ENCODE measurements around the gene C2orf76. TPM values are rescaled to one million over a fixed set of nuclear protein-coding genes. Genes with fewer than 3 reads are reported as not detected.
"Not testable (repeated sequence)": the region's sequence is repeated elsewhere in the genome, so short reads cannot be mapped to it uniquely, and the experiment has no call there.

Gene C2orf76
- total RNA-seq, 1 donor from 2014 or later, result 13.4 TPM

DNA sequence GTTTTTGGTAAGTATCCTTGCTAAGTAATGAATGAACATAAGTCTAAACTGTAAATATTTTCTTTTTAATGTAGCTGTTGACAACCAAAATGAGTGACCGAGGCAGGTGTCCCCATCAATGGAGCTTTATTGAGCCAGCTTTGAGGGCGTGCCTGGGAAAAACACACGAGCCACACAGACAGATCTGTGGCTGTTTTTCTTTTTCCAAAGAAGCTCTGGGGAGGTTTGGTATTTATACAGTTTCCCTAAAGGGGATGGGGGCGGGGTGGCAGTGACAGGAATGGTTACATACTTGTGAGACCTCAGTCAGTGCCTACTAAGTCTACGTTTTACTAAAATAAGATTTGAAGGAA is 11.3 kb upstream of the C2orf76 start:
- DNase-seq (ENCODE audit: extremely low read depth, low read depth, low spot score), result no peak

DNA sequence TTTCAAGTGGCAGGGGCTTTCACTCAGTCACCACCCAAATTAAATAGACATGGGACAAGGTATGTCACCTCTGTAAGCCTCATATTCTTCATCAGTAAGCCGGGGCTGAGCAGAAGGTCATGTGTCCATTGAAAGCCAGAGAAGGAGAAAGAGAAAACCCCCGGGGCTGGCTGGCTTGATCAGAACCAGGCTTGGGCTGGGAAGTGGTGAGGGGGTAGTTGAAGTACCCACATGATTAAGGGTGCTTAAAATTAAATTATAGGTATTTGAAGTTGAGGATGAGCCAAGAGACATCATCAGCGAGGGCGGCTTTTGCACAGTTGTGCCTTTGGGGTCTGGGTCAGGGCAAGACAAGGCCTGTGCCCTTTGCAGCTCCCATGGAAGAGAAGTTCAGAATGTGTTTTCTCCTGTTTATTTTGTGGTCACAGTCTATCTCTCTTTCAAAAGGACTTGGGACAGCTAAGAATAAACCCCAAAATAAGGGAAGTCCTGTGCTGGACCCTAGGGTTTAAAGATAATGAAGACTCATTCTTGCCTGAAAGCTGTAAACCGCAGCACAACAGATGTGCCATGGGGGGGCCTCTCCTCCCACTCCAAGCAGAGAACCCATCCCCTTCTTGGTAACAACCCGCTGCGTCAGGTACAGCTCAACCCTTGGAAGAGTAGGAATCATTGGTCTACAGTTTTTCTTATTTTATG is 10.8 kb upstream of the C2orf76 start:
- no peak for DNase-seq (ENCODE audit: extremely low read depth, low read depth, low spot score)

DNA sequence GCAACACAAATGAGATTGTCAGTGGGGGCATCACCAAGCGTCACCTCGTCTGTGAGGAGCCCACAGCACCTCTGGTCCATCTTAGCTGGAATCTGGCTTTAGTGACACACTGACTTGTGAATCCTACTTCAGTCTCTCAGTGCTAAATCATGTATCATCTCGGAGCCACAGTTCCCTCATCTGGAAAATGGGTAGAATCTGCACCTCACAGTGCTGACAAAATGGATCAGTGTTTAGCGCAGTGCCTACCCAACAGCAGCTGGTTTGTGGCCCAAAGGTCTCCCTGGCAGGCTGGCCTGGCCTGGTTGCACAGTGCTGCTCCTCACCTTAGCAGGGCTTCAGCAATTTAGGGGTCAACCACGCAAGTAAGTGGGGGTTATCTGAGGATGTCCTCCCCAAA is 10.2 kb upstream of the C2orf76 start:
- DNase-seq (ENCODE audit: extremely low read depth, low read depth, low spot score), result no peak

DNA sequence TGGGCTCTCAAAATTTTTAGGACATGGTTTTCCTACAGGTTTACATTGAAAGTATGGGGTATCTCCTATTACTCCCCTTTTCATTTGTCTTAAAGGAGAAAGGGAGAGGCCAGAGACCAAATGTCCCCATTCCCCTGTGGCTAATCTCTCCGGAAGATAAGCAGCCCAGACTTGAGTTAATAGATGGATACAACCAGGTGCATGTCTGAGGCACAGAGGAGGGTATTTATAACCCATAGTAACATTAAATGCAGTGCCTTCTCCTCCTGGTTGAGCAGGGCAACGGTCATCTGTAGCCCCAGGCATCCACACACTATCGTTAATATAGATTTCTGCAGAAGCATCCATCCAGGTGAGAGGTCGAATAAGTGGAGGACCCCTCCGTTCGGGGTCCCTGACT is 9.8 kb upstream of the C2orf76 start:
- DNase-seq (ENCODE audit: extremely low read depth, low read depth, low spot score), result not testable (repeated sequence)

DNA sequence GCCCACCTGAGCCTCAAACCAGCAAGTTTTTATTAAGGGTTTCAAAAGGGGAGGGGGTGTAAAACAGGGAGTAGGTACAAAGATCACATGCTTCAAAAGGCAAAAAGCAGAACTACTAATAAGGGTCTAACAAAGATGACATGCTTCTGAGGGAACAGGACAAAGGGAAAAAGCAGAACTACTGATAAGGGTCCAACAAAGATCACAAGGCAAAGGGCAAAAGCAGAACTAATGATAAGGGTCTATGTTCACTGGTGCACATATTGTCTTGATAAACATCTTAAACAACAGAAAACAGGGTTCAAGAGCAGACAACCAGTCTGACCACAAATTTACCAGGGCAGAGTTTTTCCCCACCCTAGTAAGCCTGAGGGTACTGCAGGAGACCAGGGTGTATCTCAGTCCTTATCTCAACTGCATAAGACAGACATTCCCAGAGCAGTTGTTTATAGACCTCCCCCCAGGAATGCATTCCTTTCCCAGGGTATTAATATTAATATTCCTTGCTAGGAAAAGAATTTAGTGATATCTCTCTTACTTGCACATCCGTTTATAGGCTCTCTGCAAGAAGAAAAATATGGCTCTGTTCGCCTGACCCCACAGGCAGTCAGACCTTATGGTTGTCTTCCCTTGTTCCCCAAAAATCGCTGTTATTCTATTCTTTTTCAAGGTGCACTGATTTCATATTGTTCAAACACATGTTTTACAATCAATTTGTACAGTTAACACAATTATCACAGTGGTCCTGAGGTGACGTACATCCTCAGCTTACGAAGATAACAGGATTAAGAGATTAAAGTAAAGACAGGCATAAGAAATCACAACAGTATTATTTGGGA is 7.5 kb upstream of the C2orf76 start:
- DNase-seq (ENCODE audit: extremely low read depth, low read depth, low spot score), result not testable (repeated sequence)

DNA sequence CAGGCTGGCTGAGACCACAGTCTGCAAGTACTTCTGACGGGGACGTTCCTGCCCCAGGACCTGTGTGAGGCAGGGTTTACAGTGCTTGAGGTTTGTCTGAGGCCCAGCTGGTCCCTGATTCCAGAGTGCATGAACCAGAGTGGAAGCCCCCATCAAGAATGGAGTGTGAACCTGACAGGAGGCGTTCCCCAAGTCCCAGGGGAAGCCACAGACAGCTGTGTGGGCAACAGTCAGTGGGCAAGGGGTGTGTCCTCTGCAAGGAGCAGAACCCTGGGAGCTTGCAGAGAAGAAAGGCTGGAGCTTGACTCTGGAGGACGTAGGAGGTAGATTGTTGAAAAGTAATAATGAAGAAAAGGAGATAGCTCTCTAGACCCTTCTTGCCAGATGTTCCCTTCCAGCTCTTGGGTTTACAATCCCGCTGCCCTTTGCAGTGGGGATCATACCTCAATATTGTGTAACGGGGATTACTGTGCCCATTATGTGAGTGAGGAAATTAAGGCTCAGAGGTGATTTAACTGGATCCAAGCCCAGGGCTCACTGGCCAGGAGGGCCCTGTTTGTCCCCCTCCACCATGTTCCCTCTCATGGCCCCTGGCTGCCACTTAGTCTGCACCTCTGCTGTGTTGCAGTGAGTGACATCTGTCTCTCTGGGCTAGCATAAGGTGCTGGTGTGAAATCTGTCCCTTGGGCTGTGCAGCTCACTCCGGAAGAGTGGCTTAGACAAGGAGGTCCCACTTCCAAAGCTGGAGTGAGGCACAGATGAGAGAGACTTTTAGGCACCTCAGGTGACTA is 6.3 kb upstream of the C2orf76 start:
- no peak for DNase-seq (ENCODE audit: extremely low read depth, low read depth, low spot score)

DNA sequence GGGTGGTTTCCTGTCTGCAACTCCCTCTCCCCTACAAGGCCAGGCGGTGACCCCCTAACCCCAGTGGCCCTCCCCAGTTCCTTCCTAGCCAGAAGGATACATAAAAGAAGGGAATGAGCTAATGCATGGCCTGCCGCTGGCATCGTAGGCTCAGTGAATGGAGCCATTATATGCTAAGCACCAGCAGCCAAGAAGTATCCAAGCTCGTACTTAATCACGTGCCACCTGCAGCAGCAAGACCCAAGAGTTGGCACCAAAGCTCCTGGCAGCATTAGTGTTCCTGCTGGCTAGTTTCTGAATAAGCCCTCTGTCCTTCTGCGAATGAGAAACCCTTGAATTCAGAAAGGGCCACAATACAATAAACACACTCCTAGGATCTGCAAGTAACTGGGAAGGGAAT is 4.5 kb upstream of the C2orf76 start:
- DNase-seq (ENCODE audit: extremely low read depth, low read depth, low spot score), result no peak

DNA sequence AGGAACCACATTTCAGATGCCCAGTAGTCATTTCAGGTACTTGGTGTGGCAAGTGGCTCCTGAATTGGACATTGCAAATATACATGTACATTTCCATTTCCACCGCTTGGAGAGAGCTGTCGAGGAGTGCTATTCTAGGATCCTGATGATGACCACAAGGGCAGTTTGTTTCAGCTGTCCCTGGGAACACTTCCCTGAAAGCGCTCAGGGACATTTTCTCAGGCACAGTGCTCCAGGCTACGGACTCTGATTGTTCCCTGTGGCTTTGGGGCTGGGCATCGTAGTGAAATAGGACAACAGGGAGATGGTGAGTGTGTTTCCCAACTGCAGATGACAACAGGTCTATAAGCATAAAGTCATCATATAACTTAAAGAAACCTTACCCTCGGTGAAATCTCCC is 3.2 kb upstream of the C2orf76 start:
- DNase-seq (ENCODE audit: extremely low read depth, low read depth, low spot score), result no peak

DNA sequence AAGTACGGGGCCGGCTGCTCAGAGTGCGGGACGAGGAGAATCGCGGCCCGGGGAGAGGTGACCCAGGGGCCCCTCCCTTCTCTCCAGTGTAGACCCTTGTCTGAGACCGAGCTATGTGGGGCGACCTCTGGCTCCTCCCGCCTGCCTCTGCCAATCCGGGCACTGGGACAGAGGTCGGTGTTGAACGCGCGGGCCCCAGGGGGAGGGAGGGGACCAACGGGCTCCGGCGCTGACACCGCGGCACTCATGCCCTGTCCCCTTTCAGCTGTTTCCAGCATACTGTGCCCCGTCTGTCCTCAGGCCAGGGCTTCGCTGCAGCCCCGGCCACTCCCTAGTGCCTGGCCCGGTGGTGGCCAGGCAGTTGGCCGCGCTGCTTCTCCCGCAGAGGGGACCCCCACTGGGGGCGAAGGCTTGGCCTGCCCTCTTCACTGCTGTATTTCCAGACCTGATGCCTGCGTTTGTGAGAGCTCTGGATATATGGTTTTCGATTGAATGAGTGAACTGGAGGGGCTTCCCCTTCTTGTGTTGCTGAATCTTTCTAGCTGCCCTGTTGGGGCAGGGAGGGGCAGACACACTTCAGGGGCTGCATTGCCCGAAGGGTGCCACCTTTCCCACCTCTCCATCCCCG is 952 bp upstream of the C2orf76 start:
- DNase-seq (ENCODE audit: extremely low read depth, low read depth, low spot score), result no peak

DNA sequence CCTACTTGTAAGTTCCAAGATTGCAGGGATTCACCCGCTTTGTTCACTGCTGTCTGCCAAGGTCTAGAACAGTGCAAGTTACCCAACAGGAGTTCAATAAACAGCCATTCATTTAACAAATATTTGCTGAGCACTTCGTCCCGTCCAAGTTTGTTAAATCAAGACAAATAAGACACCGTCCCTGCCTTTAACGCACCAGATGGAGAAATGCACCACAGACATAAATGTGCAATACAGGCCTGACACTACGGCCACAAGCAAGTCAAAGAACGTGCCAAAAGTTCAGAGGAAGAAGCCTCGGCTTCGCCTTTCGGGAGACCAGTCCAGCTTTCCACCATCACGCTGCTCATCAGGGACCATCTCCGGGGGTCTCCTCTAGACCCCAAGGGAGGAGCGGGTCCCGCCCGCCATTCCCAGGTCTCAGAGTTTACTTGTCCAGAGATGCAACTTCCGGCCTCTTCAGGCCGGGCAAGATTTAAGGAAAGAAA is 429 bp downstream of the C2orf76 start:
- no peak for DNase-seq (ENCODE audit: extremely low read depth, low read depth, low spot score)

DNA sequence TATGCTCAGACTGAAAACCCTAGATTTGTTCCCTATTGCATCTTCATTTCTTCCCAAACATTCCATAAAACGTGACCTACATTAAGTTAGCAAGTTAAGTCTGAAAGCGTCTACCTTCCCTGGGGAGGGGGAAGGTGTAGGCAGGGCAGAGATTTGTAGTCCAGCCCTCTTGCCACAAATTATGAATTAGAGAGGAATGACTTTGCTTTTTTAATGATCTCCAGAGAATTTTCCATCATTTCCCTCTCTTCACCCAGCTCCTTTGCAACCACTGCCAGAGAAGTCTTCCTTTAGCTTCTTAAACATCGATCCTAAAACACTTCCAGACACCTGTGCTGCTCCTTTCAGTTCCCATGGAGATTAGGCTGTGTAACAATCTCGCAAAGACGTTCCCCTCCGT is 1.2 kb downstream of the C2orf76 start:
- DNase-seq (ENCODE audit: extremely low read depth, low read depth, low spot score), result no peak

DNA sequence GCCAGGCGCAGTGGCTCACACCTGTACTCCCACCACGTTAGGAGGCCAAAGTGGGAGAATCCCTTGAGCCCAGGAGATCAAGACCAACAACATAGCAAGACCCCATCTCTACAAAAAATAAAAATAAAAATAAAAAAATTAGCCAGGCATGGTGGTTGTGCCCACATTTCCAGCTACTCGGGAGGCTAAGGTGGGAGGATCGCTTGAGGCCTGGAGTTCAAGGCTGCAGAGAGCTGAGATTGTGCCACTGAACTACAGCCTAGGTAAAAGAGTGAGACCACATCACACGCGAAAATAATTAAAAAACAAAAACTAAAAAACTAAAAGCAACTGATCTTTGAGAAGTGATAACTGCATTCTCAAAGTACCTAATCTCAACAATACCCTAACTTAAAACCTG is 1.8 kb downstream of the C2orf76 start:
- DNase-seq (ENCODE audit: extremely low read depth, low read depth, low spot score), result no peak

DNA sequence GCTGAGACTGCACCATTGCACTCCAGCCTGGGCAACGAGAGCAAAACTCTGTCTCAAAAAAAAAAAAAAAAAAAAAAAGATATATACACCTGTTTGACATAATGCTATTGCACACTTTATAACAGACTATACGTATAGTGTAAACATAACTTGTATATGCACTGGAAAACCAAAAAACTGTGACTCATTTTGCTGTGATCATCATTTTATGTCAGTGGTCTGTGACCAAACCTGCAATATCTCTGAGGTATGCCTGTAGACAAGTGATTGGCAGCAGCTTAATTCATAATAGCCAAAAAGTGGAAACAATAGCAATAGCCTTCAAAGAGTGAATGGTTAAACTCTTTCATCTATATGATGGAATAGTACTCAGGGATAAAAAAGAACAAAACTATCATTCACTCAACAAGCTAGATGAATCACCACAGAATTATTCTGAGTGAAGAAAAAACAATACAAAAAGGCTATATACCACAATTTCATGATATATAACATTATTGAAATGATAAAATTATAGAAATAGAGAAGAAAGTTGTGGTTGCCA is 6.1 kb downstream of the C2orf76 start:
- no peak for DNase-seq (ENCODE audit: extremely low read depth, low read depth, low spot score)

DNA sequence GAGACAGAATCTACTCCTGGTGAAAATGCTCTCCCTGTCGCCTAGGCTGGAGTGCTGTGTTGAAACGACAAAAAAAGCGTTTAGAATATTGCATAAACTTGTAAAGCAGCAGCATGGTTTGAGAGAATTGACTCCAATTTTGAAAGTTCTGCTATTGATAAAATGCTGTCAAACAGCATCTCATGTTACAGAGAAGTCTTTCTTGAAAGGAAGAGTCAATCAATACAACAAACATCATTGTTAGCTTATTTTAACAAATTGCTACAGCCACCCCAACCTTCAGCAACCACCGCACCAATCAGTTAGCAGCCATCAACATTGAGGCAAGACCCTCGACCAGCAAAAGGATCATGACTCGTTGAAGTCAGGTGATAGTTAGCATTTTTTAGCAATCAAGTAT is 6.9 kb downstream of the C2orf76 start:
- no peak for DNase-seq (ENCODE audit: extremely low read depth, low read depth, low spot score)

DNA sequence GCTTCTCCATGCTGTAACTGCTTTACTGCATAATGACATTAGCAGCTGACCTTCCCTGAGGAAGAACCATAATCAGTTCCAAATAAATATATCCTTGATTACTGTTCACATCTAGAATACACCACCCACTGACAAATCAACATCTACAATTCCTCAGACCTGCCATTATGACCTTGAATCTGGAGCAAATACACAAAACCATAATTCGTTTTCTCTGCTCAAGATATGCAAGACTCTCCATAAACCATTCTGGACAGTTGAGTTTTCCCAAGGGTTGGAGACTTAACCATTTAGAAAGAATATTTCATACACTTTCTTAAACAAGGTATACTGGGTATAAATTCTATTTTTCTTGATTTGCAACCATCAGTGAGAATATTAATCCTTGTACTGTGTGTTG is 11.8 kb downstream of the C2orf76 start:
- DNase-seq (ENCODE audit: extremely low read depth, low read depth, low spot score), result no peak

DNA sequence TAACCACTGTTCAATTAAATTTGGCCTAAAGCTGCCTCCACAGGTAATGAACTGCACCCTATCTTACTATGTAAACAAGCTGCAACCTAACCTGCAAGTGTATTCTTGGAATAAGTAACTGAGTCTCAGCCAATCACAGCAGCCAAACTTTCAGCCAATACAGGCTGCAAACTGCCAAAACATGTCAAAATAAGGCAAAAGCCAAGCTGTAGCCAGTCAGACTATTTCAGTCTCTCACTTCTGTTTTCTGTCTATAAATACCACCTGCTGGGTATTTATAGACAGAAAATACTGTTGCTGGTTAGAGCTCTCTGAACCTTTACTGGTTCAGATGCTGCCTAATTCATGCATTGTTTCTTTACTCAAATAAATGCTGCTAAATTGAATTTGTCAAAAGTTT is 14.3 kb downstream of the C2orf76 start:
- DNase-seq (ENCODE audit: extremely low read depth, low read depth, low spot score), result no peak

DNA sequence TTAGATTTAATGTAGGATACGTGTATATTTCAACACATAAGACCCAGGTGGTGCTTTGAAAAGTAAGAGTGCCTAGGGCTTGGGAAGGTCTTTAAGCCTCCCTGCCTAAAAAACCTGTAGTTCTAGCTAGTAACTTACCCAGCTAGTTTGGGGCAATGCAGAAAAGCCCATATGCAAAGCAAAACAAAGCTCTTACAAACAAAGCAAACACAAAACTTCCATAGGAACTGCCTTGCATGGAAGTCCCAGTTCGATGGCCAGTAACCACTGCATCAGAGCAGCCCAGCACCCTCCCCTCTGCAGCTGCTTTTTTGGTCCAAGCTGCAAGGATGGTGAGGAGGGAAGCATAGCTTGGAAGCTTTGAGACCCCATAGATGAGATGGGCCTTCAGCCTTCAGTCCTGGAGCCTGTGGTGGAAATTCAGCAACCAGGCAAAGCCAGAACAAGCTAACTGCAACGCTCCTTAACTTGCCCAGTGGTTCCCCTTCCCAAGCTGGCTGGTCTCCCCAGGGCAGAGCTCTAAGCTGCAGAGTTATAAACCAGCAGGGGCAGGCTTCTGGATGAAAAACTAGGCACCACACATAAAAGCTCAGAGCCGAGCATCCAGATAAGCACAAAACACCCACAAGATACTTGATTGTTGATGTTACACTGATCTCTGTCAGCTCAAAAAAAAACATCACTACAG is 16.2 kb downstream of the C2orf76 start:
- DNase-seq (ENCODE audit: extremely low read depth, low read depth, low spot score), result no peak

DNA sequence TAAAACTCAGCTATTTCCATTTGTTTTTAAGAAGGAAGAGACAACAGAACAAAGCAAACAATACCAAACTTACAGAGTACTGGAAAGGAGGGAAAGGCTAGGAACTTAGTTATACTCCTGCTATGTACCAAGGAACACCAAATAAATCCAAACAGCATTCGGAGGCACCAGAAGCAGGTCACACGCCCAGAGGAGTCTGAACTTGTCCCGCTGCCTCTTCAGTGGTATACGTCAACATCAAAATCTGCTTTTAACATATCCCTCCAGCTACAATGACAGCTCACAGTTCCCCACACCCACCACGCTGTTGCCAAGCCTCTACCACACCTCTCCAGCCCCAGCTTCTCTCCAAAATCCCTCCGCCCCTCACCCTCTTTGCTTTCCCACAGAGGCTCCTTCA is 17.3 kb downstream of the C2orf76 start:
- no peak for DNase-seq (ENCODE audit: extremely low read depth, low read depth, low spot score)

DNA sequence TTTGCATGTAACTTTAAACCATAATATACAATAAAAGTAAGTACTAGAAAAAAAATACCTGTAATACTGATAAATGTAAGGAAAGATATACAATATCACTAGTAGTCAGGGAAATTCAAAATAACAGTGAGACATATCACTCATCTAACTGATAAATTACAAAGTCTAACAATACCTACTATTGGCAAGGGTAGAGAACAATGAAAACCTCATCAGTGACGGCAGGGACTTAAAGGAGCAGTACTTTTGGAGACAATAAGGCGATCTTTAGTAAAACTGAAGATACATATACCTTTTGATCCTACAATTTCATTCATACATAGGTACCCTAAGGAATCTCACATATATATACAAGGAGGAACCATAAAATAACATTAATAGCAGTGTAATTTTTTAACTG is 24.9 kb downstream of the C2orf76 start:
- no peak for DNase-seq (ENCODE audit: extremely low read depth, low read depth, low spot score)

DNA sequence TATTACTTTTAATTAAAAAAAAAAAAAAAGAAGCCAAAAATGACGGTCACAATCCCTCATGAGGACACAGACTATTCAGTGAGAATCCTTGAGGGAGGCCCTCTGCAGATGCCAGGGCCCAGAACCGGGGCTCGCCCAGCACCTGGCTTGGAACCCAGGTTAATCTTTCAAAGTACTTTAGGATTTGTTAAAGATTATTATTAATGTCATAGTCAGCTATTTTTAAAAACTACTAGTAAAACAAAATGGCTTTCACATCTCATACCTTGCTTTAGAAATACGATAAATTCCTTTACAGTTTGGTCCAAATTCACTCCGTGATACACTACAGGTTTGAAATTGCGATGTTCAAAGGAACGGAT is 27.1 kb downstream of the C2orf76 start:
- DNase-seq (ENCODE audit: extremely low read depth, low read depth, low spot score), result no peak

Data from glomerular endothelial cell (primary cell).